ENCODE results near the gene FHL2.

- no peak for TF ChIP-seq CTCF (IDR thresholded peaks at IDR 0.05; ENCODE audit: insufficient read depth, low read length, poor library complexity, severe bottlenecking)
- no peak for TF ChIP-seq EZH2phosphoT487 (conservative IDR thresholded peaks at IDR 0.05; ENCODE audit: low read length)
Observed at GRCh38 chr2:105375001-105375561, 23.8 kb downstream of the FHL2 start.

Data from SU-DHL-6 (cell line).